Lower lobe of right lung (tissue), 2 donors: ENCODE measurements around the gene ZNF565. TPM values are rescaled to one million over a fixed set of nuclear protein-coding genes. Genes with fewer than 3 reads are reported as not detected.
"Not testable (repeated sequence)": the region's sequence is repeated elsewhere in the genome, so short reads cannot be mapped to it uniquely, and the experiment has no call there.

ENCODE experiments used
- ATAC-seq, 2 donors: fragments of 200-7000 bp; cut with Tn5 transposase; one replicate each; pipeline ENCODE4 v1.9.1; 2020 to 2022; ENCODE audit warnings: mild to moderate bottlenecking in 2 of 2, moderate library complexity in 2 of 2
- DNase-seq: peaks from one replicate; pipeline ENCODE4 v3.0.0-alpha.2; 2020
- H3K27ac ChIP-seq: fragments of 200-600 bp; one replicate; pipeline ENCODE4 v1.8.0; 2022
- H3K27me3 ChIP-seq: fragments of 200-600 bp; one replicate; pipeline ENCODE4 v1.8.0; 2022; ENCODE audit warnings: low read depth
- H3K36me3 ChIP-seq: fragments of 200-600 bp; one replicate; pipeline ENCODE4 v1.8.0; 2022; ENCODE audit warnings: mild to moderate bottlenecking
- H3K4me1 ChIP-seq: fragments of 200-600 bp; one replicate; pipeline ENCODE4 v1.8.0; 2022
- H3K4me3 ChIP-seq: fragments of 200-600 bp; one replicate; pipeline ENCODE4 v1.8.0; 2022; ENCODE audit warnings: mild to moderate bottlenecking
- H3K9me3 ChIP-seq: fragments of 200-600 bp; one replicate; pipeline ENCODE4 v1.8.0; 2022
- CTCF ChIP-seq: fragments of 200-600 bp; IDR thresholded peaks from one replicate; pipeline ENCODE4 v1.8.0; 2022; ENCODE audit warnings: antibody characterized with exemption, mild to moderate bottlenecking
- intact Hi-C: fragments of 100-400 bp; cut with DNase I; formaldehyde crosslinking; loops from one replicate; pipeline ENCODE4 v1.11.0; 2022
- total RNA-seq: library from RNA; stranded (reverse); fragmentation: NEBNext Ultra II Directional; extraction: Animal tissue kit (Norgen Biotek cat#: 25700); gene quantifications from one replicate; pipeline ENCODE4 v1.2.1, GENCODE V29; 2021
- donor health status: DM: no; HTN: yes; CAD: no; lungs with severe emphysema.

ZNF565 gene
- total RNA-seq, 1 donor from 2014 or later: 3.7 TPM

- Histone ChIP-seq H3K4me3 (peak overlapping the region; percentile 44), H3K27ac (no peak overlapping the region), H3K27me3 (no peaks in the 10 kb centered on the region), H3K9me3 (peaks cover 22% of the 10 kb centered on the region), H3K36me3 (no peaks in the 10 kb centered on the region), H3K4me1 (no peaks in the 10 kb centered on the region)
- intact Hi-C loops: no loop called here
- TF ChIP-seq CTCF: no peak
- DNase-seq (no peak), ATAC-seq (peak; percentile 21 to 34)
Measured at GRCh38 chr19:36245210-36246005, 30.9 kb upstream of the ZNF565 start.

- peaks cover 3% of the 10 kb centered on the region for H3K36me3 ChIP-seq
- no peak for TF ChIP-seq CTCF
- no peaks in the 10 kb centered on the region for H3K27me3 ChIP-seq
- intact Hi-C loops: no loop called here
- ATAC-seq (no peak), DNase-seq (no peak)
- H3K4me1 ChIP-seq: no peaks in the 10 kb centered on the region
- H3K9me3 ChIP-seq: peaks cover 34% of the 10 kb centered on the region
- no peak overlapping the region for H3K27ac ChIP-seq
- no peak overlapping the region for H3K4me3 ChIP-seq
Measured at GRCh38 chr19:36244066-36244465, 29.6 kb upstream of the ZNF565 start.

- Histone ChIP-seq H3K27ac (no peak overlapping the region), H3K27me3 (no peaks in the 10 kb centered on the region), H3K4me3 (no peak overlapping the region), H3K9me3 (peaks cover 70% of the 10 kb centered on the region), H3K4me1 (no peaks in the 10 kb centered on the region), H3K36me3 (peaks cover 63% of the 10 kb centered on the region)
- DNase-seq (no peak), ATAC-seq (no peak)
- intact Hi-C loops: no loop called here
- no peak for TF ChIP-seq CTCF
Measured at GRCh38 chr19:36236946-36237310, 22.5 kb upstream of the ZNF565 start.

- ATAC-seq: no peak
- H3K36me3 ChIP-seq: peaks cover 68% of the 10 kb centered on the region
Measured at GRCh38 chr19:36236304-36236945, 22.0 kb upstream of the ZNF565 start.

GRCh38 chr19:36233626-36234025 is 19.2 kb upstream of the ZNF565 start:
- Histone ChIP-seq H3K36me3 (peaks cover 90% of the 10 kb centered on the region), H3K9me3 (peaks cover 52% of the 10 kb centered on the region)
- ATAC-seq, DNase-seq, H3K27ac ChIP-seq, H3K4me1 ChIP-seq, H3K4me3 ChIP-seq, H3K27me3 ChIP-seq, intact Hi-C loops: not testable (repeated sequence)

More at GRCh38 chr19:36236304-36236945, 22.0 kb upstream of the ZNF565 start:
- Histone ChIP-seq H3K27ac (no peak overlapping the region), H3K4me1 (no peaks in the 10 kb centered on the region), H3K4me3 (no peak overlapping the region), H3K9me3 (peaks cover 75% of the 10 kb centered on the region), H3K27me3 (no peaks in the 10 kb centered on the region)
- DNase-seq: no peak
- no peak for TF ChIP-seq CTCF
- intact Hi-C loops: no loop called here
